ENCODE measurements around the gene SOCS2.
A peak's percentile ranks its signal among the peaks of the same experiment; 100 is the strongest.

SOCS2 gene

DNA sequence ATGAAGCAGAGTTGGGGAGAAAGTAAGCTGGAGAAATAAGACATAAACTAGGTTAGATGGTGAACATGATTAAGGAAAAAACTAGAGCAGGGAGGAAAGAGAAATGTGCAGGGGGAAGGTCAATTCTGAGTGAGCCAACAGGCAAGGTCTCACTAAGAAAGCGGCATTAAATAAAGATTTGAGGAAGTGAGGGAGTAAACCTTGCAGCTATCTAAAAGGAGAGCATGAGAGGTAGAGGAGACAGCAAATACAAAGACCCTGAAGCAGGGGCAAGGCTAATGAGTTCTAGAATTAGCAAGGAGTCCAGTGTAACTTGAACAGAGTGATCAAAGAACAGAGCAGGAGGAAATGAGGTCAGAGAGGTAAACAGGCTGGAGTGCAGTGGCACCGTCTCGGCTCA lies 4.4 kb upstream of the SOCS2 start:
- DNase-seq, result no peak

DNA sequence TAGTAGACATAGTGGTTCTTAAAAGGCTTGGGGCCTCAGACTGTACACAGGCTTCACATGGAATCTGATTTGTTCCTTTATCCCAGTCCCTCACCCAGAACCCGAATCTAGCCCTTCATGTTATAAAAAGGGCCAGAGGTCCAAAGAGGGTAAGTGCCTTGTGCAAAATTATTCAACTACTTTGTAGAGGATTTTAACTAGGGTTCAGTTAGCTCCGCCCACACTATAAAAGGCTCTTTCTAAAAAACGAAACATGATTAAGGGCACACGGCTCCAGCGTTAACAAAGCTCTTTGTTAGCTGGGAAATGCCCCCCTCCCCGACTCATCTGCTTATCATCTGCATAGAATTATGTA lies 3.2 kb upstream of the SOCS2 start:
- DNase-seq, result no peak

DNA sequence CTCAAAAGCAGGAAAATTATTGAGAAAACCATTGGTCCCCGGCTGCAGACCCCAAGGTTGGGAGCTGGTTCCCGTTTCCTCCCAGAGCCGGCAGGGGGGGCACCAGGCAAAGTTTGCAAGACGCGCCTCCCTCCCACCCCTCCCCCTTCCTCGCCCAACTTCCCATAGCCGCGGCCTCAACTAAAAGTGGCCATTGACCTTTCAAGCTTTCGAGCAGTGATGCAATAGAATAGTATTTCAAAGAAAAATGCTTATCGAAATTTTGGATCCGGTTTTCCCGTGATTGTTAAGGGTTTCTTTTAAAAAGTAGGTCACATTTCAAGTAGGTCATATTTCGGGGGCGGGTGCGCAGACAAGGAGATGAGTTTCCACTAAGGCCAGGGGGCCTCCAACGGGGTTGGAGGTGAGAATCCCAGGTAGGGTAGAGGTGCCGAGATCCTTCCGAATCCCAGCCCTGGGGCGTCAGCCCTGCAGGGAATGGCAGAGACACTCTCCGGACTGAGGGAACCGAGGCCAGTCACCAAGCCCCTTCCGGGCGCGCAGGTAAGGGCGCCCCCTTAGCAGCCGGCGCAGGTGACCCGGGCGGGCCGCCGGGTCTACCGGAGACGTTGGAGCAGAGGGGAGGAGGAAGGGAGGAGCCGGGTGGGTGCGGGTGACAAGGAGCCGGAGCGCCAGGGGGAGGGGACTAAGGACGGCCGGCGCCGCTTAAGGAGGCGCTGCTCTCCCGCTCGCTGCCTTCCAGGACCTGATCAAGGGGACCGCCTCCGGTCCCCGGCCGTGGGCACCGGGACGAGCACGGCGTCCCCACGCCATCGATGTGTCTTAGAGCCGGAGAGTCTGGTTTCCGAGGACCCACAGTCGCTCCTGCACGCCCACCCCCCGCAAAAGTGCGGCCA lies 2.6 kb upstream of the SOCS2 start:
- DNase-seq, result peak; percentile 44

DNA sequence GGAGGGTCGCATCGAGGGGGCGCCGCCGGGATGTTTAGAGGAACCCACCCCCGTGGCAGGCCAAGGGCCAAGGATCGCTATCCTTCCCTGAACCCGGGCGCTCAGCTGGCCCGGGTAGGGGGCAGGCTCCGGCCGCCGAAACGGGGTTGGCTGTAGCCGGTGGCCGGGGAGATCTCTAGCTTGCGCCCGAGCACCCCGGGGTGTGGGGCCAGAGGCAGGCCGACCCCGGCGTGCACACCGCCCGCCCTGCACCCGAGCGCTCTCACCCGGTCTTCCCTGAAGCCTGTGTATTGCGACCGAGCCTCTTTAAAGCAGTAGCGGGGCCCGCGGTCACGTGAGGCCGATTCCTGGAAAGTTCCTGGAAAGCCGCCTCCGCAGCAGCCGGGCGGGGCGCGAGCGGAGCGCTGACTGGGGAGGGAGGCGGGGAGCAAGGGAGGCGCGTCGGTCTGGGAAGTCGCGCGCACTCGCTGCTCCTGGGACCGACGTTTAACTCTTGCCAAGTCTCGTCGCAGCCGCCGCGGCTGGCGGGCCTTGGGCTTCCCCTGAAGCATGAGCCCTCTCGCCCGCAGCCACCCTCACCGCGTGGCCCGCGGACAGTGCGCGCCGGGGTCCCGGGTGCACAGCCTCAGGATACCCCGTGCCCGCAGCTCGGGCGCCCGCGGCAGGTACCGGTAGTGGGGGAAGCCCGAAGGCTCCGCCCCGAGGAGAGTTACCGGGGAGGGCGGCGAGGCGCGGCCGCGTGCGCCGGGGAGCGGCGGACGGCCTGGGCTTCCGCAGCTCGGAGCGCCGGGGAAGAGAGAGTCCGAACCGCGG lies 1.7 kb upstream of the SOCS2 start:
- peak; percentile 89 for DNase-seq

DNA sequence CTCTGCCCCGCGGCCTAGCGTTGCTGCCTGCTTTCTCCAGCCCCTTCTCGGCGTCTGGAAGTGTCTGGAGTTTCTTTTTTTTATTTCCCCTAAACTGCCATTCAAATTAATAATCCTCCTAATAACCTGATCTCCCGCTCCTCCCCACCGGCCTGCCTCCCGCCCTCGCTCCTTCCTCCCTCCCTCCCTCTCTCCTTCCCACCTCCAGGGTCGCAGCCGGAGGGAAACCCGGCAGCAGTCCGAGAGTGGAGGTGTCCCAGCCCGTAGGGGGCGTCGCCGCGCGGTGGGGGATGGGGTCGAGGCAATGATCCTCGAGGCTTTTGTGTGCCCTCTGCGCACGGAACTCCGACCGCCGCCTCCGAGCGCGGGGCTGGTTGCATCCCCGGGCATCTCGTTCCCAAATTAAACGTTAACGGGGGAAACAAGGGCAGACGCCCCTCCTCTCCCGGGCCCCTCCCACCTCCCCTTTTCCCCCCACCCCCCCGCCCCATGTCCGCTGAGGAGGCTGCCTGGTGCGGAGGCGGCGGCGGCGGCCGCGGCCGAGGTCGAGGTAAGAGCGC lies 1.0 kb upstream of the SOCS2 start:
- DNase-seq, result peak; percentile 88

DNA sequence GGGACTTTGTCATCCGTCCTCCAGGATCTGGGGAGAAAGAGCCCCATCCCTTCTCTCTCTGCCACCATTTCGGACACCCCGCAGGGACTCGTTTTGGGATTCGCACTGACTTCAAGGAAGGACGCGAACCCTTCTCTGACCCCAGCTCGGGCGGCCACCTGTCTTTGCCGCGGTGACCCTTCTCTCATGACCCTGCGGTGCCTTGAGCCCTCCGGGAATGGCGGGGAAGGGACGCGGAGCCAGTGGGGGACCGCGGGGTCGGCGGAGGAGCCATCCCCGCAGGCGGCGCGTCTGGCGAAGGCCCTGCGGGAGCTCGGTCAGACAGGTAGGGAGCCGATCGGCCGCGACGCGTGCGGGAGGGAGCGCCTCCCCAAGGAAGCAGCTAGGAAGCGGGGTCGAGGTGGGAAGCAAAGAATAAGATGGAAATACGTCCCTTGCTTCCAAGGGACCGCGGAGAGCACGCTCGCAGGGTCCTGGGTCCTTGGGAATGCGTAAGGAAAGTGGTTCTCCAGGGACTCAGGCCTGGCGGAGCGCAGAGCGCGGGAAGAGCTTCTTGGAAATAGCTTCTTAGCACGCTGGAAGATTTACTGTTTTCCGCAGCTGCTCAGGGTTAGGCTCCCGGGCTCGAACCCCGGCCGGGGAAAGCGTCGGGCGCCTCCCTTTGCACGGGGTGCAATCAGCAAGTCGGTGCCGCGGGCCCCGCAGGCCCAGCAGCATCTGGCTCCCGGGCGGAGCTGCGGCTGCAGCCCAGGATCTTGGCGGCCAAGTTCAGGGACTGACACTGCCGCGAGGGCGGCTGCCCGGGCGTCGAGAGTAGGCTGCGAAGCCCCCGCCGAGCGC lies 457 bp downstream of the SOCS2 start:
- DNase-seq, result no peak

DNA sequence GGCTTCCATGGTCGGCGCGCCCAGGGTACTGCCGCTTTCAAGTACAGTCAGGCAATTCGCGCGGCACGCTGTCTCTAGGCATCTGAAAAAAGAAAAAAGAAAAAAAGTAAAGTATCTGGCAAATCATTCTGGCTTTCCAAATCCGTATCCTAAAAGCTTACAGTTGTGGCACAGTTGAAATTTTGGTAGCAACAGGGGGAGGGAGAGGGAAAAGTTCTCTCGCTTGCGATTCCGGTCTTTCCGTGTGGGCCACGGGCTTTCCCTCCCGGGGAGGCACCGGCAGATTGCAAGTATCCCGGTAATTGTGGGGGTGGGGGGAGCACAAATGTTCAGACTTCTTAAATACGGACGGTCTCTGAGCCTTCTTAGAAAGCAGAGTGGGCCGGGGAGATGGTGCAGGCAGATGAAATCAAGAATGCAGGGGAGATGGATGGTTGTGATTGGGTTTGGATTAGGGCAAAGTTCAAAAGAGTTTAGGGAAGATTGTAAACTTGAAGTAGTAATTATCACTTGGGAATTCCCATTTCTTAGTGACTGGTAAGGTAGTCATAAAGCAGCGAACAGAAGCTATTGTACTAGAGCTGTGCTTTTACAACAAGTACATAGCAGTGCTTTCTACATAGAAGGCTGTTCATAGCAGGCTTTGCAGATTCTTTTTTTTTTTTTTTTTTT lies 1.2 kb downstream of the SOCS2 start:
- DNase-seq, result peak; percentile 67

DNA sequence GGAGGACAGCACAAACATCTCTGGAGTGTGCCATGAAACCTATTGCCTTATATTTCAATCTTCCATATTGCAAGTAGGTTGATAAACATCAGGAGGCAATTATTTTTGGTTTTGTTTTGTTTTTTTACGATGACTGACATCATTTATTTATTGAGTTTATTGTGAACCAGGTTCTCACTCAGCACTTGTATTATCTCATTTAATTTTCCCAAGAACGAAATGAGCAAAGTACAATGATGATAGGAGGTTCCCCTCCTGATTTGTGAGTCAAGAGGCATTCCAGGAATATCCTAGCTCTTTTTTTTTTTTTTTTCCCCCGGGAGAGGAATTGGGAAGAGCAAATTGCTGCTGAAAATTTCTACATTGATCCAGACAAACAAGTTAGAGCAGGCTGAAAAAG lies 4.7 kb downstream of the SOCS2 start:
- no peak for DNase-seq

DNA sequence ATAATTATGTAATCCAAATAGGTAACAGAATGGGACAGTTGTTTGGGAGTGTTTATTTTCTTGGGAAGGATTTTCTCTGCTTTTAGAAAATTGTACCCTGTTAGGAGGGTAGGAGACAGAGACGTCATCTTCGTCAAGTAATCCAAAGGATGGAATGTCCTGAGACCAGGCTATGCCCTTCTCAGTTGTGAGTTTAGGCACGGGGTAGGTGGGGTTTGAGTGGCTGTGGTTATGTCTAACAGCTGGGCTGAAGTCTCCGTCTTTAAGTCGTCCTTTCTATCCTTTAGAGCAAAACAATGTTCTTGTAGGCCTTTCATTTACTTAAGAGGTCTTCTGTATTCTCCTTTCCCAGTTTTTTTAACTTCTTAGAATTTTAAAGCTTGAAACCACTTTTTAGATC lies 5.7 kb downstream of the SOCS2 start:
- DNase-seq, result no peak

DNA sequence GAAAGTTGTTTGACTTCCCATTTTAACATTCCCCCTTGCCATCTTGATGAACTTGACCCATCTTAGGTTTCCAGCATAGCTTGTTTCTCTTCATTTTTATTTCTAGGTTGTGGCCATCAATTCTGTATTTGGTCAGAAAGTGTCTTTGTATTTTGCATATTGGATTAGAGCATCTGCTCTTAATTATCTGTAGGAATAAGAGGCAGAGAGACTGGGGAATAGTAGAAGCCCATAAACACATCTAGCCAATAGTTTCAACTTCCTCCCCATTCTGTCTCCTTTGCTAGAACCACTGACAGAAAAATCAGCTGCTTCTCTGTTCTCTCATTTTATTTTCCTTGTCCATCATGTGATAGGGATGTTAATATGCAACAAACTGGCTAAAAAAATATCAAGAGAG lies 8.2 kb downstream of the SOCS2 start:
- DNase-seq, result no peak

DNA sequence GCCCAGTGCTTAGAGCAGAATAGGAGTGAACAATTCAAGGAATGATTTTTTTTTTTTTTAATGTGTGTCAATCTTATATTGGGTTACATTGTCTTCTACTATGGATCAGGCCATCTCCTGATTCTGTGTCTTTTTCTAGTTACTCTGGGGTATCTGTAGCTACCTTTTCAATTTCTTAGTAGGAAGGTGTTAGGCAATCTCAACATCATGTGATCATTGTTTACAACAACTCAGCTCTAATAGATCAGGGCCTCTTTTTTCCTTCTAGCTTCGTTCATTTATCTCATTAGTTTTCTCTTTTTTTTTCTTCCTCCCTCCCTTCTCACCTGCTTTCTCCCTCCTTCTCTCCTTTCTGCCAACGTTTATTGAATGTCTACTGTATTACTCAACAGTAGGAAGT lies 8.9 kb downstream of the SOCS2 start:
- DNase-seq, result no peak

DNA sequence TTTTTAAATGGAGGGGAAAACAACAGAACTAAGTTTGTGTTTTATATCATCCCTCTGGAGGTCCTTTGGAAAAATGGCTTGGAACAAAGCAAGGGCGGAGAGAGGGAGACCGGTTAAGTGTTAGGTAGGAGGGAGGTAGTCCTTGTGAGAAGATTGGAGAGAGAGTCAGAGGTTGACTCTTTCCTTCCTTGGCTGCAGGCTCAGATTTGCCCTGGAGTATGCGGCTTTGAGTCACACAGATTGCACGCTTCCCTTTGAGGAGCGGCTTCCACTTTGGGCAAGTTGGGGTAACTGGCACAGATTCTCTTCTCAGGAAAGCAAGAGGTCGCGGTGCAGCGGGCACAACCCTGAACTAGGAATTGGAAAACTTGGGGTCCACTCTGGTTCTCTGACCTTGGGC lies 9.9 kb downstream of the SOCS2 start:
- DNase-seq, result no peak

DNA sequence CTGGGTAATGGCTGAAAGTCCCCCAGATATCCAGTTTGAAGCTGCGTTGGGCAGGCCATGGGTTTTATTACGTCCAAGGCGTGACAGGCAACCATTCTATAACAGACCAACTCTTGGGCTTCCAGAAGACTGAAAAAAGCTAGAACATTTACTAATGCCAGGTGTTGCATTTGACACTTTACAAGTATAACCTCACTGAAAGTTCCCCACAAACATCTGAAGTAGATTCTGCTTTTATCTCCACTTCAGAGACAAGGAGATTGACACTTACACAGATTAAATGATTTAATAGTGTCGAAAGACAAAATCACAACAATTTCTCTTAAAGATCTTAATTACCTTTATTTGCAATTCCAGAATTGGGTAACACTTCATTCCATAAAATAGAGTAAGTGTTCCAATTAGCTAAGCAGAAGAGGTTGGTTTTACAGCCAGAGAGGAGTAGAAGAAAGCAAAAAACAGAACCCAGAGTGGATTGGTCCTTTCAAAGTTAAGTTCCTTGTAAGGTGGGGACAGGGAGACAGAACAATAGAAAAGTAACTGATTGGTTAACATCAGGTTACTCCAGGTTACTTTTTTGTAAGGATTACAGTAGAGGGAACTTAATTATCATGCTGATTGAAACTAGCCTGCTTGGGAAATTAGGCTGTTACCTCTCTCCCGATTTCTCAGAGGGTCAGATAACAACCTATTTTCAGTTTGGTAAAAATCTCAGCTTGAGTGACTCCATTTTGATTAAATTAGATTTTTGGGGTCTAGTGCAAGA lies 11.3 kb downstream of the SOCS2 start:
- no peak for DNase-seq

DNA sequence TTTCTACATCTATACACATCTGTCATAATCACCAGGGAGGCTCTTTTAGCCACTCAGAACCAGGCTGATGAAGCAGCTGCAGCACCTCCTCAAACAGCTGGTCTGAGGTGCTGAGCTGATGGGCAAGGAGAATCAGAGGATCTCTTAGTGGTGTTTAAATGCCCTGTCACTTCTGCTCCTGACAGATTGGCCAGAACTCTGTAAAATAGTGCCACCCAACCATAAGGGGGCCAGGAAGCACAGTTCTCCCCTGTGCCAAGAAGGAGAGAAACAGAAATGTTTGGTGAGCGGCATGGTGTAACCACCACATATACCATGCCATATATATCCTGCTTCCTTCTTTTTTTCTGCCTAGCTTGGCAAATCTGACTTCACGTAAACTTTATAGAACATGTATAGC lies 12.8 kb downstream of the SOCS2 start:
- no peak for DNase-seq

DNA sequence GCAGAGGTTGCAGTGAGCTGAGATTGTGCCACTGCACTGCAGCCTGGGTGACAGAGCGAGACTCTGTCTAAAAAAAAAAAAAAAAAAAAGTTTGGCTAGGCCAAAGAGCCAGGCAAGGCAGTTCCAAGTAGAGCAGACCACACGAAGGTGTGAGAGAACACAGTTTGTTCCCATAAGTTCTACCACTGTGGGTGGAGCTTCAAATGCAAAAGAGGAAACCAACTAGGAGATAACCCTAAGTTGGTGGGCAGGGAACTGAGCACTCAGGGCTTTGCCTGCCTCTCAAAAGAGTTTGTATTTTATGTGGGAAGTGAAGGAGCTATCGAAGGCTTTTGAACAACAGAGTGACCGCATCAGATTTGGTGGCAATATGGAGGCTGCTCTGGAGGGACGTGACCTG lies 15.1 kb downstream of the SOCS2 start:
- no peak for DNase-seq

DNA sequence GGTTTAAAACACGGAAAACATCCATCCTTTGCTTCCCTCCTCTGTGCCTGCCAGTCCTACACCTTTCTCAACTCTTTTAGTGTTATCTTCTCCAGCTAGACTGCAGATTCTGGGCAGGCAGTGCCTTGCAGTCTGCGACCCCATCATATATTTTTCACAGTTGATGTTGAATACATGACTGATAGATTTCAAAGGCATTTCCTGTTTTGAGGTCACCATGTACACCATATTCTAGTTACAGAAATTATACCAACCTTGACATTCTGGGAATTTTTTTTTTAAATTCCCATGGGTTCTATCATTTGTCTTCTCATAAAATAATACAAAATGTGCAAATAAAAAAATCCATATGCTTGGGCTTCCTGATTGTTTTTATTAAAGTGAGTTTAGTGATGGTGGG lies 16.6 kb downstream of the SOCS2 start:
- no peak for DNase-seq

DNA sequence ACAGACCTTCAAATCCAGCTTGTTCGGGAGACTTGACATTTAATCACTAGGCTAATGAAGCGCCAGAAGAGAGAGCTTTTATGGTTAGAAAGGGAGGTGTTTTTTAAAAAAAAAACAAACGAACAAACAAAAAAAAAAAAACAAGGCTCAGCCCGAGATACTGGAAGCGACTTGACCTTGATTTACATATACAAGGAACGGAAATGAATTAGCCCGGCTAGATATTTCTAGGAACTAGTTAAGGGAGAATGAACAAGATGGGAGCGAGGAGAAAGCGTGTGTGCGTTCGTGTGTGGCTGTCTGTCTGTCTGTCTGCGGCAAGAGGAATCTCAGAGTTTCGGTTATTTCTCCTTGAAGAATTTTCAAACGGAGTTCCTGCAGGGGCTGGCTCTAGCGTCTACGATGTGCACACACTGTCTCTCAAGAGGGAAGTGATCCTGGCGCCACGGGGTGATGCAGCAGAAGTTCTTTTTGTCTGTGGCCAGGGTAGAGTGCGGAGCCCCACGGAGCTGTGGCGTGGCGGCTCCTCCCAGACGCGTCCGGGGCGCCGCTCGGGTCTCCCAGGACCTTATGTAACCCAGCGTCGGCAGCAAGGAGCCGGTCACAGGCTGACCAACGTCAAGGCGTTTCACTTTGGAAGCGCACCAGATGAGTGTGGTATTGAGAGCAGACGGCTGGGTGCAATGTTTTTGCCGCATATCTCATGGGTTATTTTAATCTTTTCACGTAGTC lies 18.8 kb downstream of the SOCS2 start:
- DNase-seq, result peak; percentile 78

DNA sequence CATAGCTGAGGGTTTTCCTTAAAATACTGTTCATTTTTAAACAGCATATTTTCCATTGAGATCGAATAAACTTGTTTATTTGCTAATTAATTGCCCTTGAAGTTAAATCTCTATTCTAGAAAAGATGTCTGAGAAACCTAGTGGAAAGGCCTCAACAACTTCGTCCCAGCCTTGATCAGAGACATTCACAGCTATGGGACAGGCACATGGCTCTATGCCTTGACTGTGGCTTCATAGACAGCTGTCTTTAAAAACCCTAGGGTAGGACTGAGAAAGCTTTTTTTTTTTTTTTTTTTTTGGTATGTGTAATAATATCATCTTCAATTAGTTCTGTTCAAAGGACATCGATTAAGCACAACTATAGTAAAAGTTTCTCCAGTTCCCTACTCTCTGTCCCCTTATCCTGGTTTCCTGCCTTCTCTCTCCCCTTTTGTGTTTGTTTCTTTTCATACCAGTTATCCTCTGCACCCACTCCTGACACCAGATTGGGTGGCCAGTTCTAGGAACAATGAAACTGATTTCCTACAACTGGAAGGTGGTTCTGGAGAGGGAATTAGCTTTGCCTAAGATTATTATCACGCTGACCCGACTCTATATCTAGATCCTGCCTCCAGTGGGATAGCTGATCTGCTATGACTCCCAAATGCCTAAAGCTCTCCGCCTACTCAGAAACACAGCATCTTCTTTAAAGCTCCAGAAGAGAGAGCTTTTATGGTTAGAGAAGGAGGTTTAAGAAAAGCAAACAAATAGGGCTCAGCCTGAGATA lies 20.3 kb downstream of the SOCS2 start:
- DNase-seq, result peak; percentile 71

DNA sequence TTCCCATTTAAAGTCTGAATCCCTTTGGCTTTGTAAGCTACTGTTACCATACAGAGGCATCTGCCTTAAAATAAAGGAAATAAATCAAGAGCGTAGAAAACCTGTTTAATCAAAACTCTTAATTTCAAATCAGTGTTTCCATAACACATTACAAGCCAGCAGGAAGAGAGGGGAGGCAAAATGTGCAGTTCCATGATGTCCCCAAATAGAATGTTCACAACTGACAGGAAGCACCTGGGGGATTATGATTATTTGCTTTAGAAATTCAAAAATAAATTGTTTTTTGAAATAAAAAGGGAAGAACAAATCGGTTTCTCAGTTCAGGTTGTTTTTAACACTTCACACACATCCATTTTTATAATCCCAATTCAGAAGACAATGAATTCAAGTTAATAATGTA lies 21.4 kb downstream of the SOCS2 start:
- no peak for DNase-seq

DNA sequence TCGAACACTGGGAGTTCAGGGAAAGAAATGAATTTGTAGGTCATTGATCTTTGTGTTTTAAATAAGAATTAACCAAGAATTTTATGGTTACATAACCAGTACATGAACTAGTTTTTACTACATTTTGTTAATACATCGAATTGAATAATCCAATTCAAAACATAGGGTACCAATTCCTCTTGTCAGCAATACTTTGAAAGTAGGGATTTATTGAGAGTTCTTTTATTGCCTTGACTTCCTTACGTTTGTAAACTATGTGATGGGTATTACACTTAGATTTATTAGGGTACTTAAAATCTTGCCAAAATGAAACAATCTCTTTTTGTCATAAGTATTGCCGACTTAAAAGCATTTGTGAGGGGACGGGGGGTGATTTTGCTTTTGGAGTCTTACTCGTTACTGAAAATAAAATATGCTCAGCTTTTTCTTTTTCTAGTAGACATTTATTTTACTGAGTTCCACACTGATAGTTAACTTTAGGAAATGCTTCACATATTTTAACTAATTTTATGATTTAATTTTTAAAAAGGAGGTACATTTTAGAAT lies 22.4 kb downstream of the SOCS2 start:
- no peak for DNase-seq

Data from NCI-H446 treated with DMSO at 0.1 percent for 48 hours (cell line).